22Rv1 (cell line): ENCODE data around the gene HARS2.

ENCODE experiments used
- ZFX ChIP-seq: fragments of 450-650 bp; IDR thresholded peaks from 2 replicates; pipeline ENCODE4 v1.6.1; 2017; ENCODE audit warnings: antibody characterized with exemption, borderline replicate concordance
- TF ChIP-seq, protein P1 (sequence below): fragments of 450-650 bp; IDR thresholded peaks from 2 replicates; pipeline ENCODE4 v1.5.1; 2017; ENCODE audit warnings: mild to moderate bottlenecking

DNA sequence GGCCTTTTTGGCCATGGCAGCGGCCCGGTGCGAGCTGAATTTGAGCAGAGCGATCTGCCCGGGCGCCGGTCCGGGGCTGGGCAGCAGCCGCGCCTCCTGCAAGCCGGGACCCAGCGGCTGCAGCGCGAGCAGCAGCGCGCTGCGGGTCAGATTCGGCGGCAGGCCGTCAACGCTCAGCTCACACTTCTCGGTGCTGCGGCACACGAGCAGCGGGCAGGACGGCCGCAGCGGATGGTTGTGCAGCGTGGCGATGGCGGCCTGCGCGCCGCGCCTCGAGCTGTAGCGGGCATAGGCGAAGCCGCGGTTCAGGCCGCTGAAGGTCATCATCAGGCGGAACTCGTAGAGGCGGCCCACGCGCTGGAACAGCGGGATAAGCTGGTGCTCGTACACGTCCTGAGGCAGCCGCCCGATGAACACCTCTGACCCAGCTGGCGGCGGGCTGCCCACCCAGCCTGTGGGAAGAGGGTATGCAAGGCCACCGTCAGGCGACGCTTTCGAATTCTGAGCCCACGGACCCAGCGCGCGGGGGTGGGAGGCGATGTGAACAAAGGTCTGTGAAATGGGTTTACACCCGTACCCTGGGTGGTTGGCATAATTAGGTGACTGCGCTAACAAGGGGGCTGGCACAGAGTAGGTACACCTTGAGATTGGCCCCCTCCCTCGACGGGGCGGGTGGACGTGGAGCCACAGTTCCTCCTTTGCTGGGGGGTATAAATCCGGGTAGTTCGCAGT, 18.6 kb upstream of the HARS2 start:
- TF ChIP-seq, protein P1, sequence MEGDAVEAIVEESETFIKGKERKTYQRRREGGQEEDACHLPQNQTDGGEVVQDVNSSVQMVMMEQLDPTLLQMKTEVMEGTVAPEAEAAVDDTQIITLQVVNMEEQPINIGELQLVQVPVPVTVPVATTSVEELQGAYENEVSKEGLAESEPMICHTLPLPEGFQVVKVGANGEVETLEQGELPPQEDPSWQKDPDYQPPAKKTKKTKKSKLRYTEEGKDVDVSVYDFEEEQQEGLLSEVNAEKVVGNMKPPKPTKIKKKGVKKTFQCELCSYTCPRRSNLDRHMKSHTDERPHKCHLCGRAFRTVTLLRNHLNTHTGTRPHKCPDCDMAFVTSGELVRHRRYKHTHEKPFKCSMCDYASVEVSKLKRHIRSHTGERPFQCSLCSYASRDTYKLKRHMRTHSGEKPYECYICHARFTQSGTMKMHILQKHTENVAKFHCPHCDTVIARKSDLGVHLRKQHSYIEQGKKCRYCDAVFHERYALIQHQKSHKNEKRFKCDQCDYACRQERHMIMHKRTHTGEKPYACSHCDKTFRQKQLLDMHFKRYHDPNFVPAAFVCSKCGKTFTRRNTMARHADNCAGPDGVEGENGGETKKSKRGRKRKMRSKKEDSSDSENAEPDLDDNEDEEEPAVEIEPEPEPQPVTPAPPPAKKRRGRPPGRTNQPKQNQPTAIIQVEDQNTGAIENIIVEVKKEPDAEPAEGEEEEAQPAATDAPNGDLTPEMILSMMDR = no peak
- no peak for TF ChIP-seq ZFX
